Neuronal stem cell (in vitro differentiated cells): Measurements from ENCODE around the gene TRPM3.

Source experiments
- DNase-seq: peaks from one replicate; pipeline ENCODE4 v3.0.0-alpha.2; 2013; ENCODE audit warnings: low spot score
- H2AFZ ChIP-seq: one replicate; pipeline ENCODE4 v1.6.1; 2013; ENCODE audit warnings: mild to moderate bottlenecking, low read length, inconsistent platforms
- H2AK5ac ChIP-seq: 2 replicates; pipeline ENCODE4 v1.6.1; 2013; ENCODE audit warnings: low read depth, mild to moderate bottlenecking, inconsistent platforms, low read length, moderate library complexity, mixed read lengths
- H2BK120ac ChIP-seq: 2 replicates; pipeline ENCODE4 v1.6.1; 2013; ENCODE audit warnings: low read depth, mild to moderate bottlenecking, inconsistent platforms, low read length, moderate library complexity, mixed read lengths
- H2BK12ac ChIP-seq: one replicate; pipeline ENCODE4 v1.6.1; 2013; ENCODE audit warnings: low read length, inconsistent platforms
- H2BK15ac ChIP-seq: 2 replicates; pipeline ENCODE4 v1.6.1; 2013; ENCODE audit warnings: mild to moderate bottlenecking, low read length, inconsistent platforms, mixed read lengths
- H2BK5ac ChIP-seq: one replicate; pipeline ENCODE4 v1.6.1; 2013; ENCODE audit warnings: inconsistent platforms, mild to moderate bottlenecking, low read length, moderate library complexity
- H3K14ac ChIP-seq: one replicate; pipeline ENCODE4 v1.6.1; 2013; ENCODE audit warnings: low read length, inconsistent platforms
- H3K18ac ChIP-seq: 2 replicates; pipeline ENCODE4 v1.6.1; 2013; ENCODE audit warnings: low read length, inconsistent platforms
- H3K23ac ChIP-seq: 2 replicates; pipeline ENCODE4 v1.6.1; 2013; ENCODE audit warnings: low read depth, mild to moderate bottlenecking, mixed read lengths, low read length, inconsistent platforms; ENCODE audit not compliant: poor library complexity
- H3K27ac ChIP-seq: replicated peaks from 3 replicates; pipeline ENCODE4 v1.5.1; 2013; ENCODE audit warnings: low read length, inconsistent platforms
- H3K27me3 ChIP-seq, 3 experiments: 2 replicates each; pipeline ENCODE4 v1.6.1; 2013; ENCODE audit warnings: low read length in 3 of 3, mild to moderate bottlenecking in 2 of 3, inconsistent platforms in 1 of 3, low read depth in 1 of 3, mixed read lengths in 1 of 3, moderate library complexity in 1 of 3; ENCODE audit not compliant: control insufficient read depth in 3 of 3, insufficient read depth in 3 of 3
- H3K36me3 ChIP-seq, 2 donors: replicated peaks in 1 of 2; 2 replicates each; pipeline ENCODE4 v1.6.1; 2013; ENCODE audit warnings: low read length in 2 of 2; ENCODE audit not compliant: control insufficient read depth in 2 of 2, insufficient read depth in 2 of 2
- H3K4ac ChIP-seq: 2 replicates; pipeline ENCODE4 v1.6.1; 2013; ENCODE audit warnings: inconsistent platforms, mild to moderate bottlenecking, low read length, moderate library complexity
- H3K4me1 ChIP-seq, 2 donors: 1 replicate in 1 of 2; 2 replicates in 1 of 2; pipeline ENCODE4 v1.6.1; 2013; ENCODE audit warnings: low read length in 2 of 2, low read depth in 1 of 2; ENCODE audit not compliant: control insufficient read depth in 2 of 2, insufficient read depth in 1 of 2
- H3K4me2 ChIP-seq: one replicate; pipeline ENCODE4 v1.6.1; 2013; ENCODE audit warnings: mild to moderate bottlenecking, low read length, inconsistent platforms; ENCODE audit not compliant: insufficient read depth, poor library complexity, severe bottlenecking
- H3K4me3 ChIP-seq, 2 donors: 2 replicates each; pipeline ENCODE4 v1.5.1; 2013; ENCODE audit warnings: low read length in 2 of 2, mild to moderate bottlenecking in 2 of 2, inconsistent platforms in 1 of 2, moderate library complexity in 1 of 2
- H3K79me1 ChIP-seq: one replicate; pipeline ENCODE4 v1.6.1; 2013; ENCODE audit warnings: low read depth, mild to moderate bottlenecking, inconsistent platforms, low read length, moderate library complexity
- H3K9ac ChIP-seq: one replicate; pipeline ENCODE4 v1.6.1; 2013; ENCODE audit warnings: mild to moderate bottlenecking, low read depth, low read length, inconsistent platforms; ENCODE audit not compliant: poor library complexity
- H3K9me3 ChIP-seq, 2 donors: replicated peaks in 1 of 2; 2 replicates each; pipeline versions ENCODE3 to v1.6.1; 2013; ENCODE audit warnings: low read length in 2 of 2, mild to moderate bottlenecking in 2 of 2, inconsistent platforms in 1 of 2, low read depth in 1 of 2, mixed read lengths in 1 of 2, moderate library complexity in 1 of 2; ENCODE audit not compliant: control insufficient read depth in 2 of 2, insufficient read depth in 1 of 2
- H4K8ac ChIP-seq: one replicate; pipeline ENCODE4 v1.6.1; 2013; ENCODE audit warnings: low read depth, mild to moderate bottlenecking, inconsistent platforms, low read length, moderate library complexity
- H4K91ac ChIP-seq: one replicate; pipeline ENCODE4 v1.6.1; 2013; ENCODE audit warnings: low read length, low read depth, mild to moderate bottlenecking, inconsistent platforms; ENCODE audit not compliant: poor library complexity
- WGBS, 2 donors: extraction: QIAGEN DNeasy Blood & Tissue Kit; methylation state at CpG; one replicate each; pipeline ENCODE4 v1.1.7; 2013; ENCODE audit warnings: missing lambda C conversion rate in 2 of 2, mixed read lengths in 1 of 2; ENCODE audit not compliant: insufficient read length in 2 of 2, insufficient replicate concordance in 1 of 2; ENCODE audit errors: extremely low coverage in 2 of 2; 5-methylcytosine and 5-hydroxymethylcytosine counted together

Gene TRPM3

DNA sequence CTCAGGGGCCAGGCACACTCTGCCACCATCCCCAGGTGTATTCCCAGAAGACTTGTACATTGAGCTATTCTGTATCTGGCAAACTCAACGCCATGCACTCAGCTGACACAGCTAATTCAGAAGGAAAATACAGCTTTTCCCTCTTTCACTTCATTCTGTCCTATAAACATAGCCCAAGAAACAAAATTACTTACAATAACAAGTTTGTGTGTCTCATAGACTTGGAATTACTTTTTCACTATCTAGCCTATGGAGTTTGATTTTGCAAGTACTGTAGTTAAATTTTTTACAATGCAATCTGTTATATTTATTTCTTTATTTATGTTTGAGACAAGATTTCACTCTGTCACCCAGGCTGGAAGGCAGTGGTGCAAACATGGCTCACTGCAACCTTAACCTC, 581.9 kb downstream of the TRPM3 start:
- no peak overlapping the region for H2BK120ac ChIP-seq
- H3K27ac ChIP-seq: no peak overlapping the region
- H4K91ac ChIP-seq: no peak overlapping the region
- peaks cover 0 to 8% of the 10 kb centered on the region in 2 donors for H3K36me3 ChIP-seq
- H4K8ac ChIP-seq: no peak overlapping the region
- no peak overlapping the region for H3K4me3 ChIP-seq
- no peaks in the 10 kb centered on the region for H3K27me3 ChIP-seq
- no peak overlapping the region for H3K18ac ChIP-seq
- no peak overlapping the region for H2AFZ ChIP-seq
- no peaks in the 10 kb centered on the region for H3K79me1 ChIP-seq
- no peak overlapping the region for H2BK15ac ChIP-seq
- no peak overlapping the region for H2AK5ac ChIP-seq
- H2BK5ac ChIP-seq: no peak overlapping the region
- H3K4ac ChIP-seq: no peak overlapping the region
- H3K9ac ChIP-seq: no peak overlapping the region
- H3K23ac ChIP-seq: no peak overlapping the region
- no peak overlapping the region for H2BK12ac ChIP-seq
- H3K9me3 ChIP-seq: no peaks in the 10 kb centered on the region
- no peaks in the 10 kb centered on the region for H3K4me1 ChIP-seq
- no CpG with 5 or more reads among the region's 1 CpG for WGBS, 2 donors
- DNase-seq: no peak
- no peak overlapping the region for H3K14ac ChIP-seq
- no peak overlapping the region for H3K4me2 ChIP-seq

DNA sequence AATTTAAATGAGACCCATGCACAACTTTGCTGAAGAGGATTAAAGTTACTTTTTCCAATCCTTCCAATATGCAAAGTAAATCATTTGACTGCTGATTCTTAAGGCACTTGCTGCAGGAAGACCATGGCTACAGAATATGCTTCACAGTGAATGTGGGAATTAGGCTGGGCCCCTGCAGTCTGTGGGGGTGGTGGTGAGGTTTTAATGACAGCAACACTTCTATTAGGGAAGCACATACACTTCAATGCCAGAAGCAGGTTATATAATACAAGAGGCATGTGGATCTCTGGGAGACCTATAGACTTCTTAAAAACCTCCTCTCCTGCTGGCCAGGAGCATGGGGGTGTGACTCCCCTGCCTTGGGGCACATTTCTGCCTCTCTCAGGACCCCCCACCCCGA, 582.4 kb downstream of the TRPM3 start:
- Histone ChIP-seq H4K91ac (no peak overlapping the region), H2BK120ac (no peak overlapping the region), H4K8ac (no peak overlapping the region), H2BK5ac (no peak overlapping the region), H3K27ac (no peak overlapping the region), H3K14ac (no peak overlapping the region), H3K79me1 (no peaks in the 10 kb centered on the region), H2AK5ac (no peak overlapping the region), H2AFZ (no peak overlapping the region), H2BK15ac (no peak overlapping the region), H3K4me2 (no peak overlapping the region), H2BK12ac (no peak overlapping the region), H3K9me3 (no peaks in the 10 kb centered on the region), H3K9ac (no peak overlapping the region), H3K4me1 (no peaks in the 10 kb centered on the region), H3K23ac (no peak overlapping the region), H3K18ac (no peak overlapping the region), H3K36me3 (peaks cover 0 to 8% of the 10 kb centered on the region in 2 donors), H3K4ac (no peak overlapping the region), H3K4me3 (no peak overlapping the region), H3K27me3 (no peaks in the 10 kb centered on the region)
- DNase-seq: no peak
- WGBS, 2 donors: no CpG with 5 or more reads among the region's 1 CpG

DNA sequence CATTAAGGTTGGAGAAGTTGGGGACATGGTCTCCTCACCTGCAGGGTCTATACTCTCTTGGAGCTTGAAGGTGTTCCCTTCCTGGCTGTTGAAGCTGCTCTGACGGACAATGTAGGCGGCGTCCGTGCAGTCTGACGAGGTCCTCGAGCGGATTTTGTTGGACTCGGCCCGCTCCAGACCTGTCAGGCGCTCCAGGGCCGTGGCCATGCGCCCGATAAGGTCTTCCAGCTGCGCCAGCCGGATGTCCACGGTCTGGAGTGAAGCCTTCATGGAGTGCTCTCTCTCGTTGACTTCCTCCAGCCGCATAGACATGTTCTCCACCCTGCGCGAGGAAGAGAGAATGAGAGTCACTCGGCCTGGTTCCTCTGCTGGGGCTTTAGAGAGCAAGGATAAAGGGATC, 584.3 kb downstream of the TRPM3 start:
- H3K27ac ChIP-seq: no peak overlapping the region
- no peak overlapping the region for H3K14ac ChIP-seq
- no peak overlapping the region for H4K91ac ChIP-seq
- no peak overlapping the region for H3K18ac ChIP-seq
- no CpG with 5 or more reads among the region's 21 CpGs for WGBS, 2 donors
- H3K4ac ChIP-seq: no peak overlapping the region
- no peaks in the 10 kb centered on the region for H3K27me3 ChIP-seq
- no peaks in the 10 kb centered on the region for H3K4me1 ChIP-seq
- H2BK5ac ChIP-seq: no peak overlapping the region
- no peak overlapping the region for H2BK120ac ChIP-seq
- no peak overlapping the region for H3K4me3 ChIP-seq
- no peak overlapping the region for H2AK5ac ChIP-seq
- H3K79me1 ChIP-seq: no peaks in the 10 kb centered on the region
- no peak overlapping the region for H2BK12ac ChIP-seq
- H4K8ac ChIP-seq: no peak overlapping the region
- no peak overlapping the region for H3K23ac ChIP-seq
- H2AFZ ChIP-seq: no peak overlapping the region
- peaks cover 0 to 8% of the 10 kb centered on the region in 2 donors for H3K36me3 ChIP-seq
- DNase-seq: no peak
- H2BK15ac ChIP-seq: no peak overlapping the region
- no peak overlapping the region for H3K9ac ChIP-seq
- no peaks in the 10 kb centered on the region for H3K9me3 ChIP-seq
- H3K4me2 ChIP-seq: no peak overlapping the region

DNA sequence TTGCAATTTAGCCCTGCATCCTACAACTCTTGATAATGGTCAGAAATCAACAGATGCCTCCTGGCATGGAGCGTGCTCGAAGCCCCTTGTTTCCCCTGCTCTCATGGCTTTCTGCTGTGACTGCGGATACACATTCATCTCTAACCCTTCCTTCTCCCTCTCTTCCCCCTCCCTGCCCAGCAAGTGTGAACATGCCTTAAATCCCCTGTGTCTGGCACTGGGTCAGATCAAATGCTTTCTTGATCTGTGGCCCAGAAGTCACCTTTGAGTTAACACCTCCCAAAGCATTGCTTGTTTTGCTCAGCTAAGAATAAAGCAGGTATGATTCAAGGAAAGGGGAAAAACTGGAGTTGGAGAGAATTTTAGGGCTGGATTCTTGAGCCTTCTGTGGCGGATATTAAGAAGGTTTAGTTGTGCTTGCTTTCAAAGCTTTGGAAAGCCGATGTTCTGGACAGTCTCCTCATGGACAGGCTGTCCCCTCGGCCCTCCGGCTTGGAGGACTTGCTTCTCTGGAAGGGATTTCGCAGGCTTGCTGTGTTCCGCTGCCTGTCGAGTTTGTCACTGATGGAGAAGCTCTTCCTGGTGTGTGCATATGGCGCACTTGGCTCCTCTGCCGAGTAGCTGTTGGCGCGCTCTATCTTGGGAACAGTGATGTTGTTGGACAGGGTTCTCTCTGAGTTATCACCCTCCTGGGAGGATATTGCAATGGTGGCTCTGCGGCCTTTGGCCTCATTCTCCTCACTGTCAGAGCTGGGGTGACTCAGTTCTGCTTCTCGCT, 585.7 kb downstream of the TRPM3 start:
- no peak for DNase-seq
- H2BK120ac ChIP-seq: no peak overlapping the region
- no peak overlapping the region for H3K9ac ChIP-seq
- no peak overlapping the region for H2BK15ac ChIP-seq
- WGBS, 2 donors: no CpG with 5 or more reads among the region's 16 CpGs
- H2AFZ ChIP-seq: no peak overlapping the region
- H4K8ac ChIP-seq: no peak overlapping the region
- no peak overlapping the region for H3K4me3 ChIP-seq
- H3K18ac ChIP-seq: no peak overlapping the region
- no peak overlapping the region for H3K4ac ChIP-seq
- no peaks in the 10 kb centered on the region for H3K27me3 ChIP-seq
- no peak overlapping the region for H3K23ac ChIP-seq
- H3K4me1 ChIP-seq: no peaks in the 10 kb centered on the region
- no peak overlapping the region for H4K91ac ChIP-seq
- no peak overlapping the region for H3K27ac ChIP-seq
- H2AK5ac ChIP-seq: no peak overlapping the region
- H3K9me3 ChIP-seq: no peaks in the 10 kb centered on the region
- H3K14ac ChIP-seq: no peak overlapping the region
- H3K79me1 ChIP-seq: no peaks in the 10 kb centered on the region
- H2BK5ac ChIP-seq: no peak overlapping the region
- H3K4me2 ChIP-seq: no peak overlapping the region
- peaks cover 0 to 8% of the 10 kb centered on the region in 2 donors for H3K36me3 ChIP-seq
- no peak overlapping the region for H2BK12ac ChIP-seq
